ENCODE data around the gene AGR2. TPM values are rescaled to one million over a fixed set of nuclear protein-coding genes. Genes with fewer than 3 reads are reported as not detected.

The AGR2 gene
- total RNA-seq, 1 donor from 2014 or later: not detected

DNA sequence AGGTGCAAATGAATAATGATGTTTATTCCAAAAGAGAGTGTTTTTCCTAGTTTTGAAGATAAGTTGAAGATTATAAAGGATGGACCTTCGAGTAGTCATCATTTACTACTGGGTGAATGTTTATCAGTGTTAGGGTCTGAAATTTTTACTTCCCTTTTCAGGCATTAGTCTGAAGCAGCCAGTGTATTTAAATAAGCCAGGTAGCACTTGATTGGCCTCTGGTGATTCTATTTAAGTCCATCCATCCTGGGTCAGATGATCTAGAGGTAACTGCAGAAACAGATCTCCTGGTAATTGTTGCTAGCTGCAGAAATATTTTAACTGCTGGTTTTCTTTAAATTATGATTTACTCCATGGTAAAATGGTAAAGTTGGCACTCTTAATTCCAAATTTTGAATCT is 34.1 kb upstream of the AGR2 start:
- Histone ChIP-seq H3K9me3 (no peaks in the 10 kb centered on the region), H3K27ac (no peak overlapping the region), H3K4me1 (no peaks in the 10 kb centered on the region), H3K27me3 (no peaks in the 10 kb centered on the region), H3K36me3 (no peaks in the 10 kb centered on the region), H3K4me3 (no peak overlapping the region)
- TF ChIP-seq, protein P1, sequence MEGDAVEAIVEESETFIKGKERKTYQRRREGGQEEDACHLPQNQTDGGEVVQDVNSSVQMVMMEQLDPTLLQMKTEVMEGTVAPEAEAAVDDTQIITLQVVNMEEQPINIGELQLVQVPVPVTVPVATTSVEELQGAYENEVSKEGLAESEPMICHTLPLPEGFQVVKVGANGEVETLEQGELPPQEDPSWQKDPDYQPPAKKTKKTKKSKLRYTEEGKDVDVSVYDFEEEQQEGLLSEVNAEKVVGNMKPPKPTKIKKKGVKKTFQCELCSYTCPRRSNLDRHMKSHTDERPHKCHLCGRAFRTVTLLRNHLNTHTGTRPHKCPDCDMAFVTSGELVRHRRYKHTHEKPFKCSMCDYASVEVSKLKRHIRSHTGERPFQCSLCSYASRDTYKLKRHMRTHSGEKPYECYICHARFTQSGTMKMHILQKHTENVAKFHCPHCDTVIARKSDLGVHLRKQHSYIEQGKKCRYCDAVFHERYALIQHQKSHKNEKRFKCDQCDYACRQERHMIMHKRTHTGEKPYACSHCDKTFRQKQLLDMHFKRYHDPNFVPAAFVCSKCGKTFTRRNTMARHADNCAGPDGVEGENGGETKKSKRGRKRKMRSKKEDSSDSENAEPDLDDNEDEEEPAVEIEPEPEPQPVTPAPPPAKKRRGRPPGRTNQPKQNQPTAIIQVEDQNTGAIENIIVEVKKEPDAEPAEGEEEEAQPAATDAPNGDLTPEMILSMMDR (IDR thresholded peaks at IDR 0.05): no peak
- no peak for DNase-seq (ENCODE audit: low spot score in 2 of 2)
- intact Hi-C loops (cut with DNase I): no loop called here

DNA sequence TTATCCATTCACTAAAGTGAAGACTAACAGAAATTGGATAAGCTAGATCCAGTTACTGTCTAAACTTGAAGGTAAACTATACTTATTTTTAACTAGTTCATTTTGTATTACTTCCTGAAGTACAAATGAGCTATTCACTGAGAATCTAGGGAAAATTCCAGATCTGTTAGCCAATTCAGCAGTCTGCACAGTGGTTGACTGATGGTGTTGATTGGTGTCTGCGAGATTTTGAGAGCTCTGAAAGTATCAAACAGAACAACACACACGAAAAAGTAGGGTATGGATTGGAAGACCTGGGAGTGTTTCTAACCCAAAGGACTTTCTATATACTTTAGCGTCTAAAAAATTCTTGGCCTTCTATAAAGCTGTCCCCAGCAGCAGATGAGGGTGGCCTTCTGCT is 33.6 kb upstream of the AGR2 start:
- no peak for DNase-seq (ENCODE audit: low spot score in 2 of 2)
- Histone ChIP-seq H3K27me3 (no peaks in the 10 kb centered on the region), H3K27ac (no peak overlapping the region), H3K9me3 (no peaks in the 10 kb centered on the region), H3K36me3 (no peaks in the 10 kb centered on the region), H3K4me3 (no peak overlapping the region), H3K4me1 (no peaks in the 10 kb centered on the region)
- intact Hi-C loops (cut with DNase I): no loop called here
- TF ChIP-seq, protein P1 (IDR thresholded peaks at IDR 0.05): no peak

DNA sequence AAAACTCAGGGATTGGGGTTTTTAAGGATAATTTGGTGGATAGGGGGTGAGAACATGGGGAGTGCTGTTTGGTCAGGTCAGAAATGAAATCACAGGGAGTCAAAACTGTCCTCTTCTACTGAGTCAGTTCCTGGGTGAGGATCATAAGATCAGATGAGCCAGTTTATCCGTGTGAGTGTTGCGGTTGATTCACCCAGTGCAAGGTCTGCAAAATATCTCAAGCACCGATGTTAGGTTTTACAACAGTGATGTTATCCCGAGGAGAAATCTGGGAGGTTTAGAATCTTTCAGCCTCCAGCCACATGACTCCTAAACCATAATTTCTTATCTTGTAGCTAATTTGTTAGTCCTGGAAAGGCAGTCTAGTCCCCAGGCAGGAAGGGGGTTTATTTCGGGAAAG is 31.7 kb upstream of the AGR2 start:
- Histone ChIP-seq H3K27ac (no peak overlapping the region), H3K36me3 (no peaks in the 10 kb centered on the region), H3K4me3 (no peak overlapping the region), H3K27me3 (no peaks in the 10 kb centered on the region), H3K4me1 (no peaks in the 10 kb centered on the region), H3K9me3 (no peaks in the 10 kb centered on the region)
- TF ChIP-seq, protein P1 (IDR thresholded peaks at IDR 0.05): no peak
- DNase-seq (ENCODE audit: low spot score in 2 of 2): no peak
- intact Hi-C loops (cut with DNase I): no loop called here

DNA sequence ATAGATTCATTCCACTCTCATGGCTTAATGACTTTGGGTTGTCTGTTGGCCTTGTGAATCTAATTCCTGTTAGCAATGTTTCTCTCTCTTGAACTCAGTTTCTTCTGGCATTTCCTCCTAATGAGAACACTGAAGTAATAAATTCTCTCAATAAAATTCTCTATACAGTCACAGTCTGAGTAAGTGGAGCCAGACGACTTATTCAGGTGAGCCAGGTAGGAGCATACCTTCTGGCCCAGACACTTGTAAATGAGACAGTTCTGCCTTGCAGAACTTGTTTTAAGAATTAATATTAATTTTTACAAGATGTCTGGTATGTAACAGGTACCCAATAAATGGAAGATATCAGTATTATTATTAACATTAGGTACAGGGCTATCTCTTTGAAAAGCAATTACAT is 28.6 kb upstream of the AGR2 start:
- DNase-seq (ENCODE audit: low spot score in 2 of 2): no peak
- Histone ChIP-seq H3K9me3 (no peaks in the 10 kb centered on the region), H3K27ac (no peak overlapping the region), H3K4me3 (no peak overlapping the region), H3K36me3 (no peaks in the 10 kb centered on the region), H3K27me3 (no peaks in the 10 kb centered on the region), H3K4me1 (no peaks in the 10 kb centered on the region)
- intact Hi-C loops (cut with DNase I): no loop called here
- TF ChIP-seq, protein P1 (IDR thresholded peaks at IDR 0.05): no peak

DNA sequence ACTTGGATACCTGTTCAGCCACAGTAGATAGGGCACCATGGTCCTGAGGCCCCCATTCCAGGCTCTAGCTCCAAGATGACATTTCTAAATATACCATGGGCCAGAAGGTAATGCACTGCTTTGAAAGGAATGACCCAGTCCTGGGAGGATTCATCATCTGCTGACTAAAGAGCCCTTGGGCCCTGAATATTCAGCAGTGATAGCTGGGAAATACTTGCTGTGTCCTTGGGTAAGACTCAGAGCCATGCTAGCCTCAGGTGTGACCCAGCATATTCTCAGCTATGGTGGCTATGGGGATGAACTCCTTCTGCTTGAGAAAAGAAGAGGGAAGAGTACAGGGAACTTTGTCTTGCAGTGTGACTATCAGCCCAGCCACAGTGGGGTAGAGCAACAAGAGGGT is 21.3 kb upstream of the AGR2 start:
- TF ChIP-seq, protein P1 (IDR thresholded peaks at IDR 0.05): no peak
- Histone ChIP-seq H3K4me1 (no peaks in the 10 kb centered on the region), H3K27me3 (no peaks in the 10 kb centered on the region), H3K27ac (no peak overlapping the region), H3K9me3 (no peaks in the 10 kb centered on the region), H3K36me3 (no peaks in the 10 kb centered on the region), H3K4me3 (no peak overlapping the region)
- intact Hi-C loops (cut with DNase I): no loop called here
- no peak for DNase-seq (ENCODE audit: low spot score in 2 of 2)

DNA sequence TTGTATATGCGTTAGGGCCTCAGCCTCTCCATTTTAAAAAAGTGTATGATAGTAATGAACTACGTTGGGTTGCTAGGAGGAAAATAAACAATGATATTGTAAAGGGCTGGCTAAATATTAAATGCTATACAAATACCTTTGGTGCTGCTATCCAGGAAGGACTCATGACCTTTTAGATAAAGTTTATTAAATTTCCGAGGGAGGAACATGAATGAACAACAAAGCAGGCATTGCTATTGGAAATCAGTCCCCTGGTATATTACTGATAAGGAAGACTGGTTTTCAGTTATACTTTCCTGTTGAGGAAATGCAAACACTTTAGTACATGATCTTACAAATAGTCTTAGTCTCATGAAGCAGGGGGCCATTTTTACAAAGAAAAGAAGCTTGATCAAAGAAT is 17.2 kb upstream of the AGR2 start:
- TF ChIP-seq, protein P1 (IDR thresholded peaks at IDR 0.05): no peak
- no peaks in the 10 kb centered on the region for H3K9me3 ChIP-seq
- no peak for DNase-seq (ENCODE audit: low spot score in 2 of 2)
- H3K36me3 ChIP-seq: no peaks in the 10 kb centered on the region
- no peak overlapping the region for H3K27ac ChIP-seq
- no peak overlapping the region for H3K4me3 ChIP-seq
- intact Hi-C loops (cut with DNase I): no loop called here
- no peaks in the 10 kb centered on the region for H3K4me1 ChIP-seq
- H3K27me3 ChIP-seq: no peaks in the 10 kb centered on the region

All from ascending aorta (tissue), 2 donors.